GM12878 (cell line): Measurements from ENCODE around the gene SPATA31C1. TPM values are rescaled to one million over a fixed set of nuclear protein-coding genes. Genes with fewer than 3 reads are reported as not detected.

ENCODE experiments used
- ATAC-seq: fragments of 200-7000 bp; cut with Tn5 transposase; 3 replicates; pipeline ENCODE4 v1.9.1; 2020; ENCODE audit warnings: mild to moderate bottlenecking, moderate library complexity
- BruUV-seq: library from RNA; stranded (reverse); fragments of 400-500 nt; replicated peaks from 2 replicates; lab custom pipeline; 2021; lab: Mats Ljungman, UMichigan
- CTCF ChIA-PET: fragments of 300-600 bp; sonication (Branson Sonifier 250); formaldehyde crosslinking; extraction: SDS; loops from one replicate; lab custom pipeline; 2021; ENCODE audit warnings: inconsistent platforms; lab: Yijun Ruan, JAX
- POLR2A ChIA-PET: fragments of 350-600 bp; formaldehyde crosslinking; extraction: SDS; loops from one replicate; lab custom pipeline; 2021; ENCODE audit warnings: inconsistent platforms; lab: Charles Lee
- RAD21 ChIA-PET: fragments of 300-600 bp; sonication (Branson Sonifier 250); formaldehyde crosslinking; loops from one replicate; lab custom pipeline; 2023; ENCODE audit warnings: antibody characterized with exemption; ENCODE audit not compliant: unreplicated experiment; lab: Charles Lee
- SMC1A ChIA-PET: fragments of 300-600 bp; sonication (Branson Sonifier 250); formaldehyde crosslinking; loops from one replicate; lab custom pipeline; 2023; ENCODE audit not compliant: unreplicated experiment, uncharacterized antibody; lab: Charles Lee
- DNase-seq: peaks from one replicate; pipeline ENCODE4 v3.0.0-alpha.2; 2011; ENCODE audit warnings: low read depth, low spot score
- FAIRE-seq: peaks from 3 replicates; lab custom pipeline; 2011; peaks lifted over from hg19 to GRCh38; lab: Jason Lieb, UNC
- H2AFZ ChIP-seq: 2 replicates; pipeline ENCODE4 v1.6.0; 2011; ENCODE audit warnings: low read depth, low read length, control low read depth; ENCODE audit not compliant: control insufficient read depth
- H3K27ac ChIP-seq: 2 replicates; pipeline ENCODE4 v1.5.1; 2011; ENCODE audit warnings: control low read depth; ENCODE audit not compliant: control insufficient read depth, insufficient read depth
- H3K27me3 ChIP-seq, 2 experiments: replicated peaks in 1 of 2; 2 replicates each; pipeline versions ENCODE4 v1.6.0 to v1.6.1; 2011; ENCODE audit warnings: low read length in 1 of 2; ENCODE audit not compliant: control insufficient read depth in 2 of 2, insufficient read depth in 2 of 2
- H3K36me3 ChIP-seq, 2 experiments: 2 replicates each; pipeline ENCODE4 v1.5.1; 2011; ENCODE audit warnings: low read length in 1 of 2; ENCODE audit not compliant: control insufficient read depth in 2 of 2, insufficient read depth in 2 of 2
- H3K4me1 ChIP-seq: 2 replicates; pipeline ENCODE4 v1.6.1; 2011; ENCODE audit warnings: mild to moderate bottlenecking, low read length, moderate library complexity, mixed read lengths; ENCODE audit not compliant: control insufficient read depth, insufficient read depth
- H3K4me2 ChIP-seq: 2 replicates; pipeline ENCODE4 v1.6.0; 2011; ENCODE audit warnings: control low read depth; ENCODE audit not compliant: control insufficient read depth, insufficient read depth
- H3K4me3 ChIP-seq: fragments of 200-600 bp; sonication (generic); 2 replicates; pipeline ENCODE4 v1.5.1; 2016
- H3K79me2 ChIP-seq: 2 replicates; pipeline ENCODE4 v1.6.0; 2011; ENCODE audit warnings: low read length; ENCODE audit not compliant: control insufficient read depth, insufficient read depth
- H3K9ac ChIP-seq: 2 replicates; pipeline ENCODE4 v1.8.0; 2011; ENCODE audit warnings: low read length, control low read depth, mixed read lengths; ENCODE audit not compliant: control insufficient read depth, insufficient read depth
- H3K9me3 ChIP-seq: replicated peaks from 3 replicates; pipeline ENCODE4 v1.5.1; 2011; ENCODE audit warnings: mild to moderate bottlenecking, low read length; ENCODE audit not compliant: control insufficient read depth, insufficient read depth
- H4K20me1 ChIP-seq: 2 replicates; pipeline ENCODE4 v1.6.0; 2011; ENCODE audit not compliant: control insufficient read depth, insufficient read depth
- ASH2L ChIP-seq: fragments of 300-600, 200-600 bp; sonication (generic); IDR thresholded peaks from 2 replicates; pipeline ENCODE4 v1.6.1; 2017; ENCODE audit warnings: low read depth, mild to moderate bottlenecking, borderline replicate concordance
- BRCA1 ChIP-seq: IDR thresholded peaks from 2 replicates; pipeline ENCODE4 v1.6.1; 2011; ENCODE audit warnings: low read depth, low read length, improper control_type of control experiment
- CHD4 ChIP-seq: fragments of 200-600 bp; sonication (generic); IDR thresholded peaks from 2 replicates; pipeline ENCODE4 v1.6.1; 2016; ENCODE audit warnings: mild to moderate bottlenecking
- ETV6 ChIP-seq, 2 experiments: fragments of 450-650 bp in 1 of 2; IDR thresholded peaks in 1 of 2; conservative IDR thresholded peaks in 1 of 2; 2 replicates each; pipeline ENCODE4 v1.6.1; 2014; ENCODE audit warnings: antibody characterized with exemption in 1 of 2, borderline replicate concordance in 1 of 2, low read depth in 1 of 2, mild to moderate bottlenecking in 1 of 2, moderate library complexity in 1 of 2
- EZH2 ChIP-seq: IDR thresholded peaks from 2 replicates; pipeline ENCODE4 v1.6.1; 2012; ENCODE audit warnings: low read depth, mild to moderate bottlenecking, control low read depth, inconsistent platforms, low read length, borderline replicate concordance; ENCODE audit not compliant: control insufficient read depth
- FOS ChIP-seq: IDR thresholded peaks from 3 replicates; pipeline ENCODE4 v1.6.1; 2011; ENCODE audit warnings: borderline replicate concordance; ENCODE audit not compliant: insufficient read length; ENCODE audit errors: extremely low read depth
- HDAC2 ChIP-seq: fragments of 200-600 bp; sonication (generic); IDR thresholded peaks from 2 replicates; pipeline ENCODE4 v1.6.1; 2017
- LARP7 ChIP-seq: fragments of 450-650 bp; IDR thresholded peaks from 2 replicates; pipeline ENCODE4 v1.6.1; 2017; ENCODE audit warnings: mild to moderate bottlenecking
- MTA3 ChIP-seq: IDR thresholded peaks from 2 replicates; pipeline ENCODE4 v1.6.1; 2012; ENCODE audit warnings: low read length, inconsistent platforms, borderline replicate concordance
- NR2C2 ChIP-seq: IDR thresholded peaks from 2 replicates; pipeline ENCODE4 v1.6.1; 2011; ENCODE audit warnings: borderline replicate concordance, low read depth; ENCODE audit not compliant: control insufficient read depth, insufficient read length
- NRF1 ChIP-seq: conservative IDR thresholded peaks from 2 replicates; pipeline ENCODE4 v1.6.1; 2011; ENCODE audit warnings: mild to moderate bottlenecking, low read depth, low read length, improper control_type of control experiment
- PML ChIP-seq: IDR thresholded peaks from 2 replicates; pipeline ENCODE4 v1.6.1; 2012; ENCODE audit warnings: low read length, inconsistent platforms
- POU2F2 ChIP-seq: IDR thresholded peaks from 3 replicates; pipeline ENCODE4 v1.6.1; 2011; ENCODE audit warnings: low read depth, mild to moderate bottlenecking, low read length, borderline replicate concordance
- RAD21 ChIP-seq: IDR thresholded peaks from 2 replicates; pipeline ENCODE4 v1.6.1; 2011; ENCODE audit warnings: mild to moderate bottlenecking, low read depth, low read length, moderate library complexity; ENCODE audit not compliant: insufficient read depth
- SIN3A ChIP-seq: IDR thresholded peaks from 2 replicates; pipeline ENCODE4 v1.6.1; 2012; ENCODE audit warnings: low read depth, low read length, improper control_type of control experiment
- SREBF1 ChIP-seq: IDR thresholded peaks from 2 replicates; pipeline ENCODE4 v1.6.1; 2012; ENCODE audit warnings: mild to moderate bottlenecking, low read length
- TCF12 ChIP-seq: IDR thresholded peaks from 2 replicates; pipeline ENCODE4 v1.6.1; 2011; ENCODE audit warnings: low read depth, mild to moderate bottlenecking, low read length
- WGBS: methylation state at CpG from one replicate; pipeline ENCODE4 v1.1.6; 2016; ENCODE audit warnings: low lambda C conversion rate; ENCODE audit not compliant: insufficient replicate concordance, insufficient coverage; ENCODE audit errors: missing lambda C conversion rate; 5-methylcytosine and 5-hydroxymethylcytosine counted together
- in situ Hi-C: fragments of 300-500 bp; cut with MboI; formaldehyde crosslinking; loops from 9 replicates; pipeline ENCODE4 v1.14.3; 2018; ENCODE audit warnings: mixed read lengths
- intact Hi-C: fragments of 100-400 bp; cut with micrococcal nuclease; formaldehyde crosslinking; loops from one replicate; pipeline ENCODE4 v1.14.2; 2022; ENCODE audit not compliant: unreplicated experiment
- polyA plus RNA-seq, 11 experiments: library from polyadenylated mRNA; depleted of rRNA in 4 of 11; unstranded in 6 of 11; stranded (reverse) in 5 of 11; fragments of >200 nt; fragmentation: Nextera tagmentation in 4 of 11; fragmentation: Illumina TruSeq in 1 of 11; extraction: Ambion mirVana in 4 of 11; extraction: Trizol in 1 of 11; gene quantifications; 1 replicate in 1 of 11; 2 replicates in 10 of 11; pipeline versions ENCODE4 v1.2.1 to v1.2.3, GENCODE V29; 2011 to 2016; ENCODE audit warnings: inconsistent platforms in 2 of 11, missing spikeins in 2 of 11, low read depth in 1 of 11
- total RNA-seq, 4 experiments: library from RNA; depleted of rRNA in 3 of 4; stranded (reverse); fragments of >200 nt in 3 of 4; fragmentation: Illumina TruSeq in 1 of 4; extraction: Trizol in 1 of 4; gene quantifications; 2 replicates each; pipeline versions ENCODE4 v1.2.1 to v1.2.3, GENCODE V29; 2013 to 2021
- TF ChIP-seq, protein P1 (sequence below): fragments of 450-650 bp; IDR thresholded peaks from 2 replicates; pipeline ENCODE4 v1.6.1; 2017; ENCODE audit warnings: mild to moderate bottlenecking, low read depth, inconsistent platforms; ENCODE audit not compliant: poor library complexity, severe bottlenecking

The SPATA31C1 gene
- total and polyA plus RNA-seq, 10 of the 15 experiments (the other 5 are each of a cell fraction or from before 2014, with no cell fraction given), result not detected

DNA sequence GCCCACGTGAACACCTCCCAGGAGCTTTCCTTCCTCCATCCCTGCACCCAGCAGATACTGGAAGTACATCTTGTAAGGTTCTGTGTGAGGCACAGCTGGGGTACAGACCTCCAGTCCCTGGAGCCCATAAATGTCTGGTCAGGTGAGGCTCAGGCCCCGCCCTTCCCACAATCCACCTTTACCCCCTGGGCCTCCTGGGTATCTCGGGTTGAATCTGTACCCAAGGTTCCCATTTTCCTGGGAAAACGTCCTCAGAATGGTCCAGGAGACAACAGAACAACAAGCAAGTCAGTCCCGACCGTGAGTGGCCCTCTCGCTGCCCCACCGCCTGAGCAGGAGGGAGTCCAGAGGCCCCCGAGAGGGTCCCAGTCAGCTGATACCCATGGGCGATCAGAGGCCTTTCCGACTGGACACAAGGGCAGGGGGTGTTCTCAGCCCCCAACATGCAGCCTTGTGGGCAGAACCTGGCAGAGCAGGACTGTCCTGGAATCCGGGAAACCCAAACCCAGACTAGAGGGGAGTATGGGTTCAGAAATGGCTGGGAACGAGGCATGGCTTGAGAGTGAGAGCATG, 30.7 kb upstream of the SPATA31C1 start:
- ChIA-PET SMC1A (no interaction called here), CTCF (no interaction called here), RAD21 (no interaction called here), POLR2A (no interaction called here)
- H3K79me2 ChIP-seq, result no peaks in the 10 kb centered on the region
- intact Hi-C loops (no loop called here), in situ Hi-C loops (no loop called here)
- DNase-seq (no peak), ATAC-seq (no peak), FAIRE-seq (no peak)
- H3K4me2 ChIP-seq, result no peak overlapping the region
- BruUV-seq, result no TSS peak
- H3K9me3 ChIP-seq, result no peaks in the 10 kb centered on the region
- H3K4me3 ChIP-seq, result no peak overlapping the region
- H3K27ac ChIP-seq, result no peak overlapping the region
- TF ChIP-seq BRCA1, result no peak
- TF ChIP-seq, protein P1, sequence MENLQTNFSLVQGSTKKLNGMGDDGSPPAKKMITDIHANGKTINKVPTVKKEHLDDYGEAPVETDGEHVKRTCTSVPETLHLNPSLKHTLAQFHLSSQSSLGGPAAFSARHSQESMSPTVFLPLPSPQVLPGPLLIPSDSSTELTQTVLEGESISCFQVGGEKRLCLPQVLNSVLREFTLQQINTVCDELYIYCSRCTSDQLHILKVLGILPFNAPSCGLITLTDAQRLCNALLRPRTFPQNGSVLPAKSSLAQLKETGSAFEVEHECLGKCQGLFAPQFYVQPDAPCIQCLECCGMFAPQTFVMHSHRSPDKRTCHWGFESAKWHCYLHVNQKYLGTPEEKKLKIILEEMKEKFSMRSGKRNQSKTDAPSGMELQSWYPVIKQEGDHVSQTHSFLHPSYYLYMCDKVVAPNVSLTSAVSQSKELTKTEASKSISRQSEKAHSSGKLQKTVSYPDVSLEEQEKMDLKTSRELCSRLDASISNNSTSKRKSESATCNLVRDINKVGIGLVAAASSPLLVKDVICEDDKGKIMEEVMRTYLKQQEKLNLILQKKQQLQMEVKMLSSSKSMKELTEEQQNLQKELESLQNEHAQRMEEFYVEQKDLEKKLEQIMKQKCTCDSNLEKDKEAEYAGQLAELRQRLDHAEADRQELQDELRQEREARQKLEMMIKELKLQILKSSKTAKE, result no peak
- TF ChIP-seq HDAC2, result no peak
- no peak for TF ChIP-seq NR2C2
- TF ChIP-seq SREBF1, result no peak
- no peak for TF ChIP-seq POU2F2
- no peak for TF ChIP-seq FOS
- TF ChIP-seq EZH2, result no peak
- TF ChIP-seq RAD21, result no peak
- no peak for TF ChIP-seq TCF12
- TF ChIP-seq CHD4, result no peak
- no peak for TF ChIP-seq PML
- TF ChIP-seq ASH2L, result no peak
- no peak for TF ChIP-seq LARP7
- no peak for TF ChIP-seq NRF1
- no peak for TF ChIP-seq ETV6 (conservative IDR thresholded peaks at IDR 0.05 in 1 of 2, IDR thresholded peaks at IDR 0.05 in 1 of 2; ENCODE audit: borderline replicate concordance in 1 of 2, low read depth in 1 of 2)
- TF ChIP-seq MTA3, result no peak
- no peak for TF ChIP-seq SIN3A
- H3K36me3 ChIP-seq, result no peaks in the 10 kb centered on the region
- H3K4me1 ChIP-seq, result no peaks in the 10 kb centered on the region
- no peaks in the 10 kb centered on the region for H4K20me1 ChIP-seq
- no peak overlapping the region for H2AFZ ChIP-seq
- 28% methylated on average over 13 of the region's 13 CpGs for WGBS
- H3K9ac ChIP-seq, result no peak overlapping the region
- no peaks in the 10 kb centered on the region for H3K27me3 ChIP-seq
